ENCODE results near the gene ZGRF1.

GRCh38 chr4:112562254-112562879, 74.3 kb downstream of the ZGRF1 start:
- TF ChIP-seq CTCF (IDR thresholded peaks at IDR 0.05; ENCODE audit: borderline replicate concordance, extremely low read depth, low read length, poor library complexity, severe bottlenecking) (no peak), EZH2 (IDR thresholded peaks at IDR 0.05; ENCODE audit: borderline replicate concordance, low read depth, low read length, severe bottlenecking) (no peak)

All from DND-41 (cell line).